GM23338 (cell line): ENCODE data around the gene ESRRB. TPM values are rescaled to one million over a fixed set of nuclear protein-coding genes. Genes with fewer than 3 reads are reported as not detected.

Source experiments
- ATAC-seq: fragments of 200-7000 bp; cut with Tn5 transposase; 3 replicates; pipeline ENCODE4 v1.9.1; 2020
- DNase-seq: peaks from one replicate; pipeline ENCODE4 v3.0.0-alpha.2; 2015; ENCODE audit warnings: low spot score
- H2AFZ ChIP-seq: fragments of 200-600 bp; sonication (generic); 2 replicates; pipeline ENCODE4 v1.8.0; 2016; ENCODE audit warnings: antibody characterized with exemption, mild to moderate bottlenecking, moderate library complexity
- H3F3A ChIP-seq: fragments of 200-600 bp; sonication (generic); replicated peaks from 2 replicates; pipeline ENCODE4 v1.8.0; 2017; ENCODE audit warnings: antibody characterized with exemption, mixed run types, low read depth
- H3K27ac ChIP-seq: fragments of 200-600 bp; sonication (generic); 2 replicates; pipeline ENCODE4 v1.6.1; 2016; ENCODE audit warnings: low read depth
- H3K27me3 ChIP-seq: fragments of 200-600 bp; sonication (generic); 2 replicates; pipeline ENCODE4 v1.8.0; 2016; ENCODE audit warnings: mild to moderate bottlenecking, mixed run types, moderate library complexity; ENCODE audit not compliant: insufficient read depth
- H3K36me3 ChIP-seq: fragments of 200-600 bp; sonication (generic); 2 replicates; pipeline ENCODE4 v1.8.0; 2016; ENCODE audit warnings: mild to moderate bottlenecking; ENCODE audit not compliant: insufficient read depth
- H3K4me1 ChIP-seq: fragments of 200-600 bp; sonication (generic); 2 replicates; pipeline ENCODE4 v1.8.0; 2016; ENCODE audit warnings: mild to moderate bottlenecking, moderate library complexity; ENCODE audit not compliant: insufficient read depth
- H3K4me2 ChIP-seq: fragments of 200-600 bp; sonication (generic); 2 replicates; pipeline ENCODE4 v1.7.1; 2017; ENCODE audit warnings: mixed run types
- H3K4me3 ChIP-seq: fragments of 200-600 bp; sonication (generic); 2 replicates; pipeline ENCODE4 v1.6.1; 2016; ENCODE audit warnings: mixed run types
- H3K79me2 ChIP-seq: fragments of 200-600 bp; sonication (generic); replicated peaks from 2 replicates; pipeline ENCODE4 v1.8.0; 2017; ENCODE audit warnings: mild to moderate bottlenecking; ENCODE audit not compliant: insufficient read depth
- H3K9me2 ChIP-seq: fragments of 200-600 bp; sonication (generic); 2 replicates; pipeline ENCODE4 v1.8.0; 2017; ENCODE audit not compliant: insufficient read depth
- H4K20me1 ChIP-seq: fragments of 200-600 bp; sonication (generic); replicated peaks from 2 replicates; pipeline ENCODE4 v1.8.0; 2017; ENCODE audit warnings: mild to moderate bottlenecking; ENCODE audit not compliant: insufficient read depth
- H3K27ac Mint-ChIP-seq: 2 replicates; pipeline ENCODE4 v1.8.0; 2020; ENCODE audit warnings: inconsistent platforms, mild to moderate bottlenecking, moderate library complexity, mixed read lengths
- H3K27me3 Mint-ChIP-seq: 3 replicates; pipeline ENCODE4 v1.8.0; 2022; ENCODE audit warnings: low read depth, mild to moderate bottlenecking, moderate library complexity, mixed read lengths, inconsistent platforms; ENCODE audit not compliant: insufficient read depth, poor library complexity
- H3K36me3 Mint-ChIP-seq: 3 replicates; pipeline ENCODE4 v1.8.0; 2021; ENCODE audit warnings: low read depth, mild to moderate bottlenecking, inconsistent platforms, moderate library complexity, mixed read lengths
- H3K4me1 Mint-ChIP-seq: 3 replicates; pipeline ENCODE4 v1.8.0; 2020; ENCODE audit warnings: mild to moderate bottlenecking, inconsistent platforms, mixed read lengths
- H3K4me3 Mint-ChIP-seq: 3 replicates; pipeline ENCODE4 v1.8.0; 2021; ENCODE audit warnings: moderate library complexity, mild to moderate bottlenecking, inconsistent platforms, mixed read lengths
- H3K9me3 Mint-ChIP-seq: 3 replicates; pipeline ENCODE4 v1.8.0; 2020; ENCODE audit warnings: moderate library complexity, mild to moderate bottlenecking, inconsistent platforms, mixed read lengths
- CREB1 ChIP-seq: fragments of 250-450 bp; sonication (Bioruptor Pico); IDR thresholded peaks from 2 replicates; pipeline ENCODE4 v1.5.0; 2020; ENCODE audit warnings: low read depth, mild to moderate bottlenecking, moderate library complexity
- EZH2 ChIP-seq: fragments of 200-600 bp; sonication (generic); IDR thresholded peaks from one replicate; pipeline ENCODE4 v1.8.0; 2017; ENCODE audit warnings: antibody characterized with exemption, mild to moderate bottlenecking, low read depth; ENCODE audit not compliant: unreplicated experiment
- JUNB ChIP-seq: IDR thresholded peaks from one replicate; pipeline ENCODE4 v1.6.1; 2016; ENCODE audit warnings: antibody characterized with exemption; ENCODE audit not compliant: unreplicated experiment
- POLR2AphosphoS5 ChIP-seq: IDR thresholded peaks from 2 replicates; pipeline ENCODE4 v1.6.1; 2016; ENCODE audit warnings: antibody characterized with exemption, low read depth
- STAT1 ChIP-seq: IDR thresholded peaks from one replicate; pipeline ENCODE4 v1.6.1; 2016; ENCODE audit warnings: antibody characterized with exemption; ENCODE audit not compliant: unreplicated experiment
- ZNF331 ChIP-seq: fragments of 250-450 bp; sonication (Bioruptor Pico); IDR thresholded peaks from 2 replicates; pipeline ENCODE4 v1.5.0; 2020; ENCODE audit warnings: low read depth, mild to moderate bottlenecking, moderate library complexity
- polyA plus RNA-seq: library from polyadenylated mRNA; unstranded; fragments of >200 nt; fragmentation: Nextera tagmentation; extraction: Ambion mirVana; gene quantifications from 2 replicates; pipeline ENCODE4 v1.2.1, GENCODE V29; 2016
- total RNA-seq: library from RNA; depleted of rRNA; stranded (reverse); fragments of >200 nt; shearing (Covaris generic); gene quantifications from 2 replicates; pipeline ENCODE4 v1.2.3, GENCODE V29; 2014
- TF ChIP-seq, protein P1 (sequence below): fragments of 250-450 bp; sonication (Bioruptor Pico); IDR thresholded peaks from 2 replicates; pipeline ENCODE4 v1.5.0; 2020; ENCODE audit warnings: mild to moderate bottlenecking, moderate library complexity

The ESRRB gene
- total and polyA plus RNA-seq, 2 experiments from 2014 or later: 0.31 to 0.52 TPM

- no peaks in the 10 kb centered on the region; the same call in 1 of the 3 replicates for H3K9me3 Mint-ChIP-seq
- H3K4me1 ChIP-seq: 0 out of 2 replicates have a peak, but pooled peaks cover 3% of the 10 kb centered on the region
Observed at GRCh38 chr14:76380991-76381390, 5.1 kb downstream of the ESRRB start.

More at GRCh38 chr14:76380991-76381390, 5.1 kb downstream of the ESRRB start:
- no peak overlapping the region for H3K4me3 ChIP-seq
- no peaks in the 10 kb centered on the region for H4K20me1 ChIP-seq
- peaks cover 39% of the 10 kb centered on the region for H3K27me3 ChIP-seq
- no peak for TF ChIP-seq JUNB
- TF ChIP-seq ZNF331 (CRISPR knock-in tag): no peak
- no peak for TF ChIP-seq STAT1
- no peak for TF ChIP-seq POLR2AphosphoS5
- TF ChIP-seq, protein P1, sequence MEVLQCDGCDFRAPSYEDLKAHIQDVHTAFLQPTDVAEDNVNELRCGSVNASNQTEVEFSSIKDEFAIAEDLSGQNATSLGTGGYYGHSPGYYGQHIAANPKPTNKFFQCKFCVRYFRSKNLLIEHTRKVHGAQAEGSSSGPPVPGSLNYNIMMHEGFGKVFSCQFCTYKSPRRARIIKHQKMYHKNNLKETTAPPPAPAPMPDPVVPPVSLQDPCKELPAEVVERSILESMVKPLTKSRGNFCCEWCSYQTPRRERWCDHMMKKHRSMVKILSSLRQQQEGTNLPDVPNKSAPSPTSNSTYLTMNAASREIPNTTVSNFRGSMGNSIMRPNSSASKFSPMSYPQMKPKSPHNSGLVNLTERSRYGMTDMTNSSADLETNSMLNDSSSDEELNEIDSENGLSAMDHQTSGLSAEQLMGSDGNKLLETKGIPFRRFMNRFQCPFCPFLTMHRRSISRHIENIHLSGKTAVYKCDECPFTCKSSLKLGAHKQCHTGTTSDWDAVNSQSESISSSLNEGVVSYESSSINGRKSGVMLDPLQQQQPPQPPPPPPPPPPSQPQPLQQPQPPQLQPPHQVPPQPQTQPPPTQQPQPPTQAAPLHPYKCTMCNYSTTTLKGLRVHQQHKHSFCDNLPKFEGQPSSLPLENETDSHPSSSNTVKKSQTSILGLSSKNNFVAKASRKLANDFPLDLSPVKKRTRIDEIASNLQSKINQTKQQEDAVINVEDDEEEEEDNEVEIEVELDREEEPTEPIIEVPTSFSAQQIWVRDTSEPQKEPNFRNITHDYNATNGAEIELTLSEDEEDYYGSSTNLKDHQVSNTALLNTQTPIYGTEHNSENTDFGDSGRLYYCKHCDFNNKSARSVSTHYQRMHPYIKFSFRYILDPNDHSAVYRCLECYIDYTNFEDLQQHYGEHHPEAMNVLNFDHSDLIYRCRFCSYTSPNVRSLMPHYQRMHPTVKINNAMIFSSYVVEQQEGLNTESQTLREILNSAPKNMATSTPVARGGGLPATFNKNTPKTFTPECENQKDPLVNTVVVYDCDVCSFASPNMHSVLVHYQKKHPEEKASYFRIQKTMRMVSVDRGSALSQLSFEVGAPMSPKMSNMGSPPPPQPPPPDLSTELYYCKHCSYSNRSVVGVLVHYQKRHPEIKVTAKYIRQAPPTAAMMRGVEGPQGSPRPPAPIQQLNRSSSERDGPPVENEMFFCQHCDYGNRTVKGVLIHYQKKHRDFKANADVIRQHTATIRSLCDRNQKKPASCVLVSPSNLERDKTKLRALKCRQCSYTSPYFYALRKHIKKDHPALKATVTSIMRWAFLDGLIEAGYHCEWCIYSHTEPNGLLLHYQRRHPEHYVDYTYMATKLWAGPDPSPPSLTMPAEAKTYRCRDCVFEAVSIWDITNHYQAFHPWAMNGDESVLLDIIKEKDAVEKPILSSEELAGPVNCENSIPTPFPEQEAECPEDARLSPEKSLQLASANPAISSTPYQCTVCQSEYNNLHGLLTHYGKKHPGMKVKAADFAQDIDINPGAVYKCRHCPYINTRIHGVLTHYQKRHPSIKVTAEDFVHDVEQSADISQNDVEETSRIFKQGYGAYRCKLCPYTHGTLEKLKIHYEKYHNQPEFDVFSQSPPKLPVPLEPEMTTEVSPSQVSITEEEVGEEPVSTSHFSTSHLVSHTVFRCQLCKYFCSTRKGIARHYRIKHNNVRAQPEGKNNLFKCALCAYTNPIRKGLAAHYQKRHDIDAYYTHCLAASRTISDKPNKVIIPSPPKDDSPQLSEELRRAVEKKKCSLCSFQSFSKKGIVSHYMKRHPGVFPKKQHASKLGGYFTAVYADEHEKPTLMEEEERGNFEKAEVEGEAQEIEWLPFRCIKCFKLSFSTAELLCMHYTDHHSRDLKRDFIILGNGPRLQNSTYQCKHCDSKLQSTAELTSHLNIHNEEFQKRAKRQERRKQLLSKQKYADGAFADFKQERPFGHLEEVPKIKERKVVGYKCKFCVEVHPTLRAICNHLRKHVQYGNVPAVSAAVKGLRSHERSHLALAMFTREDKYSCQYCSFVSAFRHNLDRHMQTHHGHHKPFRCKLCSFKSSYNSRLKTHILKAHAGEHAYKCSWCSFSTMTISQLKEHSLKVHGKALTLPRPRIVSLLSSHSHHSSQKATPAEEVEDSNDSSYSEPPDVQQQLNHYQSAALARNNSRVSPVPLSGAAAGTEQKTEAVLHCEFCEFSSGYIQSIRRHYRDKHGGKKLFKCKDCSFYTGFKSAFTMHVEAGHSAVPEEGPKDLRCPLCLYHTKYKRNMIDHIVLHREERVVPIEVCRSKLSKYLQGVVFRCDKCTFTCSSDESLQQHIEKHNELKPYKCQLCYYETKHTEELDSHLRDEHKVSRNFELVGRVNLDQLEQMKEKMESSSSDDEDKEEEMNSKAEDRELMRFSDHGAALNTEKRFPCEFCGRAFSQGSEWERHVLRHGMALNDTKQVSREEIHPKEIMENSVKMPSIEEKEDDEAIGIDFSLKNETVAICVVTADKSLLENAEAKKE (CRISPR knock-in tag): no peak
- TF ChIP-seq EZH2: no peak
- no peak for TF ChIP-seq CREB1
- H3K4me2 ChIP-seq: no peak overlapping the region
- ATAC-seq (no peak), DNase-seq (no peak)
- Mint-ChIP-seq H3K27ac (no peak overlapping the region), H3K36me3 (peaks cover 3% of the 10 kb centered on the region; the same call in 1 of the 3 replicates), H3K4me1 (peaks cover 11% of the 10 kb centered on the region), H3K27me3 (peaks cover 38% of the 10 kb centered on the region), H3K4me3 (no peak overlapping the region)
- H2AFZ ChIP-seq: no peak overlapping the region
- no peaks in the 10 kb centered on the region for H3F3A ChIP-seq
- H3K27ac ChIP-seq: no peak overlapping the region
- H3K36me3 ChIP-seq: no peaks in the 10 kb centered on the region
- H3K9me2 ChIP-seq: no peaks in the 10 kb centered on the region
- no peaks in the 10 kb centered on the region for H3K79me2 ChIP-seq
